HEK293 (cell line): Measurements from ENCODE around the gene SYNPO2.

ENCODE experiments used
- BCL11A ChIP-seq: fragments of 450-650 bp; formaldehyde crosslinking; IDR thresholded peaks from 2 replicates; pipeline ENCODE4 v1.5.1; 2016; ENCODE audit warnings: low read depth, missing biosample characterization, missing genetic modification characterization
- IKZF3 ChIP-seq: fragments of 450-650 bp; IDR thresholded peaks from 2 replicates; pipeline ENCODE4 v1.5.0; 2018; ENCODE audit warnings: missing biosample characterization, mild to moderate bottlenecking, missing genetic modification characterization, moderate library complexity
- KLF8 ChIP-seq: fragments of 450-650 bp; formaldehyde crosslinking; IDR thresholded peaks from 2 replicates; pipeline ENCODE4 v1.5.1; 2016; ENCODE audit warnings: missing biosample characterization, missing genetic modification characterization
- MEIS1 ChIP-seq: sonication (generic); formaldehyde crosslinking; IDR thresholded peaks from 2 replicates; pipeline ENCODE4 v1.8.1; 2022; ENCODE audit warnings: missing genetic modification reagents, mild to moderate bottlenecking, borderline replicate concordance
- MYNN ChIP-seq: fragments of 450-650 bp; formaldehyde crosslinking; IDR thresholded peaks from 2 replicates; pipeline ENCODE4 v1.5.1; 2016; ENCODE audit warnings: missing biosample characterization, missing genetic modification characterization, borderline replicate concordance
- SCRT2 ChIP-seq: fragments of 450-650 bp; formaldehyde crosslinking; IDR thresholded peaks from 2 replicates; pipeline ENCODE4 v1.5.1; 2016; ENCODE audit warnings: missing biosample characterization, missing genetic modification characterization
- WT1 ChIP-seq: fragments of 450-650 bp; formaldehyde crosslinking; IDR thresholded peaks from 2 replicates; pipeline ENCODE4 v1.5.1; 2016; ENCODE audit warnings: missing biosample characterization, missing genetic modification characterization
- ZBTB21 ChIP-seq: fragments of 450-650 bp; formaldehyde crosslinking; IDR thresholded peaks from 2 replicates; pipeline ENCODE4 v1.5.1; 2017; ENCODE audit warnings: missing biosample characterization, missing genetic modification characterization
- ZEB2 ChIP-seq: fragments of 450-650 bp; formaldehyde crosslinking; IDR thresholded peaks from 2 replicates; pipeline ENCODE4 v1.5.1; 2016; ENCODE audit warnings: missing biosample characterization, missing genetic modification characterization
- ZFP41 ChIP-seq: fragments of 450-650 bp; formaldehyde crosslinking; IDR thresholded peaks from 2 replicates; pipeline ENCODE4 v1.5.1; 2016; ENCODE audit warnings: missing biosample characterization, missing genetic modification characterization, borderline replicate concordance
- ZNF169 ChIP-seq: fragments of 450-650 bp; formaldehyde crosslinking; IDR thresholded peaks from 2 replicates; pipeline ENCODE4 v1.5.1; 2016; ENCODE audit warnings: missing biosample characterization, missing genetic modification characterization
- ZNF184 ChIP-seq: fragments of 450-650 bp; IDR thresholded peaks from 2 replicates; pipeline ENCODE4 v1.5.1; 2018; ENCODE audit warnings: missing biosample characterization, mild to moderate bottlenecking, missing genetic modification characterization
- ZNF2 ChIP-seq: fragments of 450-650 bp; formaldehyde crosslinking; IDR thresholded peaks from 2 replicates; pipeline ENCODE4 v1.5.1; 2016; ENCODE audit warnings: missing biosample characterization, missing genetic modification characterization
- ZNF23 ChIP-seq: fragments of 450-650 bp; formaldehyde crosslinking; IDR thresholded peaks from 2 replicates; pipeline ENCODE4 v1.5.1; 2016; ENCODE audit warnings: missing biosample characterization, missing genetic modification characterization, borderline replicate concordance
- ZNF324 ChIP-seq: fragments of 450-650 bp; formaldehyde crosslinking; IDR thresholded peaks from 2 replicates; pipeline ENCODE4 v1.5.1; 2016; ENCODE audit warnings: missing biosample characterization, missing genetic modification characterization
- ZNF335 ChIP-seq: fragments of 450-650 bp; formaldehyde crosslinking; conservative IDR thresholded peaks from 2 replicates; pipeline ENCODE4 v1.5.1; 2016; ENCODE audit warnings: missing biosample characterization, missing genetic modification characterization
- ZNF571 ChIP-seq: fragments of 450-650 bp; formaldehyde crosslinking; IDR thresholded peaks from 2 replicates; pipeline ENCODE4 v1.5.0; 2017; ENCODE audit warnings: missing biosample characterization, missing genetic modification characterization
- ZNF621 ChIP-seq: fragments of 450-650 bp; formaldehyde crosslinking; IDR thresholded peaks from 2 replicates; pipeline ENCODE4 v1.5.1; 2017; ENCODE audit warnings: missing biosample characterization, missing genetic modification characterization
- ZNF791 ChIP-seq: fragments of 450-650 bp; formaldehyde crosslinking; IDR thresholded peaks from 2 replicates; pipeline ENCODE4 v1.5.1; 2016; ENCODE audit warnings: missing biosample characterization, missing genetic modification characterization
- ZNF843 ChIP-seq: fragments of 450-650 bp; formaldehyde crosslinking; IDR thresholded peaks from 2 replicates; pipeline ENCODE4 v1.5.1; 2016; ENCODE audit warnings: missing biosample characterization, missing genetic modification characterization
- ZXDB ChIP-seq: fragments of 450-650 bp; formaldehyde crosslinking; IDR thresholded peaks from 2 replicates; pipeline ENCODE4 v1.5.1; 2016; ENCODE audit warnings: missing biosample characterization, missing genetic modification characterization
- TF ChIP-seq, protein P1 (sequence below): fragments of 450-650 bp; formaldehyde crosslinking; optimal IDR thresholded peaks from 2 replicates; pipeline ENCODE3; 2016; ENCODE audit warnings: missing biosample characterization, mild to moderate bottlenecking, missing genetic modification characterization
- TF ChIP-seq, protein P2 (sequence below): fragments of 450-650 bp; formaldehyde crosslinking; IDR thresholded peaks from 2 replicates; pipeline ENCODE4 v1.5.1; 2016; ENCODE audit warnings: missing biosample characterization, missing genetic modification characterization
- TF ChIP-seq, protein P3 (sequence below): fragments of 450-650 bp; formaldehyde crosslinking; IDR thresholded peaks from 2 replicates; pipeline ENCODE4 v1.5.1; 2016; ENCODE audit warnings: missing biosample characterization, missing genetic modification characterization
- TF ChIP-seq, protein P4 (sequence below): fragments of 450-650 bp; formaldehyde crosslinking; IDR thresholded peaks from 2 replicates; pipeline ENCODE4 v1.5.1; 2016; ENCODE audit warnings: missing biosample characterization, missing genetic modification characterization
- TF ChIP-seq, protein P5 (sequence below): fragments of 450-650 bp; IDR thresholded peaks from 2 replicates; pipeline ENCODE4 v1.5.1; 2018; ENCODE audit warnings: missing biosample characterization, missing genetic modification characterization
- TF ChIP-seq, protein P6 (sequence below): fragments of 450-650 bp; formaldehyde crosslinking; IDR thresholded peaks from 2 replicates; pipeline ENCODE4 v1.5.1; 2016; ENCODE audit warnings: missing biosample characterization, missing genetic modification characterization, low read depth
- TF ChIP-seq, protein P7 (sequence below): fragments of 450-650 bp; IDR thresholded peaks from 2 replicates; pipeline ENCODE4 v1.5.1; 2018; ENCODE audit warnings: missing biosample characterization, mild to moderate bottlenecking, missing genetic modification characterization
- TF ChIP-seq, protein P8 (sequence below): fragments of 450-650 bp; formaldehyde crosslinking; IDR thresholded peaks from 2 replicates; pipeline ENCODE4 v1.5.1; 2017; ENCODE audit warnings: missing biosample characterization, missing genetic modification characterization

Gene SYNPO2

DNA sequence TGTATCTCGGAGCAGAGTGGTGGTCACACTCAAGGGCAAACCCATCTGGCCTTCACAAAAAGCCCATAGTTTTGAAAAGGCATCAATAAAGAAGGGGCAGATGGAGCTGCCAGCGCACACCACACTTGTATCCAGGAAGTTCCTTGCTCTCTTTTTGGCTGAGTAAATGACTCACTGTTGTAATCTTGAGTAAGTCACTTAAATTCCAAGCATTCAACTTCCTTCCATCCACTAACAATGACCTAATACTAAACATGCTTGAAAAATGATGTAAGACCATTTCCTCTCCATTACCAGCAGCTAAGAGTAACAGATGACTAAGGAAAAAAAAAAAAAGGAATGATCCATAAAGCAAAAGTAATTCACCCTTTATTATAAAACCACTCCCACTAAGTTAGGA, 214.6 kb downstream of the SYNPO2 start (continued):
- TF ChIP-seq ZNF324 (tag by site-specific recombination) (0 out of 2 replicates have a peak, but pooled peaks have one; percentile 53), MEIS1 (CRISPR knock-in tag) (no peak), IKZF3 (tag by site-specific recombination) (no peak), ZEB2 (tag by site-specific recombination) (peak; percentile 92), KLF8 (tag by site-specific recombination) (peak; percentile 38; the same call in 1 of the 2 replicates), ZNF621 (tag by site-specific recombination) (no peak), ZBTB21 (tag by site-specific recombination) (peak; percentile 94), ZNF23 (tag by site-specific recombination) (no peak), ZNF843 (0 out of 2 replicates have a peak, but pooled peaks have one; percentile 20), ZNF184 (tag by site-specific recombination) (peak; percentile 31; the same call in 1 of the 2 replicates), SCRT2 (peak; percentile 61; the same call in 1 of the 2 replicates), ZNF335 (tag by site-specific recombination) (peak; percentile 37; the same call in 1 of the 2 replicates), ZNF2 (tag by site-specific recombination) (no peak), BCL11A (no peak), ZXDB (tag by site-specific recombination) (peak; percentile 51), ZNF791 (tag by site-specific recombination) (no peak), ZFP41 (tag by site-specific recombination) (no peak), MYNN (tag by site-specific recombination) (no peak), ZNF169 (tag by site-specific recombination) (no peak), WT1 (no peak), ZNF571 (no peak)
- TF ChIP-seq, protein P1, sequence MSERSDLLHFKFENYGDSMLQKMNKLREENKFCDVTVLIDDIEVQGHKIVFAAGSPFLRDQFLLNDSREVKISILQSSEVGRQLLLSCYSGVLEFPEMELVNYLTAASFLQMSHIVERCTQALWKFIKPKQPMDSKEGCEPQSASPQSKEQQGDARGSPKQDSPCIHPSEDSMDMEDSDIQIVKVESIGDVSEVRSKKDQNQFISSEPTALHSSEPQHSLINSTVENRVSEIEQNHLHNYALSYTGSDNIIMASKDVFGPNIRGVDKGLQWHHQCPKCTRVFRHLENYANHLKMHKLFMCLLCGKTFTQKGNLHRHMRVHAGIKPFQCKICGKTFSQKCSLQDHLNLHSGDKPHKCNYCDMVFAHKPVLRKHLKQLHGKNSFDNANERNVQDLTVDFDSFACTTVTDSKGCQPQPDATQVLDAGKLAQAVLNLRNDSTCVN (tag by site-specific recombination), result no peak
- TF ChIP-seq, protein P2, sequence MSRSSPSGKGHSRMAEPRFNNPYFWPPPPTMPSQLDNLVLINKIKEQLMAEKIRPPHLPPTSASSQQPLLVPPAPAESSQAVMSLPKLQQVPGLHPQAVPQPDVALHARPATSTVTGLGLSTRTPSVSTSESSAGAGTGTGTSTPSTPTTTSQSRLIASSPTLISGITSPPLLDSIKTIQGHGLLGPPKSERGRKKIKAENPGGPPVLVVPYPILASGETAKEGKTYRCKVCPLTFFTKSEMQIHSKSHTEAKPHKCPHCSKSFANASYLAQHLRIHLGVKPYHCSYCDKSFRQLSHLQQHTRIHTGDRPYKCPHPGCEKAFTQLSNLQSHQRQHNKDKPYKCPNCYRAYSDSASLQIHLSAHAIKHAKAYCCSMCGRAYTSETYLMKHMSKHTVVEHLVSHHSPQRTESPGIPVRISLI (tag by site-specific recombination), result 0 out of 2 replicates have a peak, but pooled peaks have one; percentile 70
- TF ChIP-seq, protein P3, sequence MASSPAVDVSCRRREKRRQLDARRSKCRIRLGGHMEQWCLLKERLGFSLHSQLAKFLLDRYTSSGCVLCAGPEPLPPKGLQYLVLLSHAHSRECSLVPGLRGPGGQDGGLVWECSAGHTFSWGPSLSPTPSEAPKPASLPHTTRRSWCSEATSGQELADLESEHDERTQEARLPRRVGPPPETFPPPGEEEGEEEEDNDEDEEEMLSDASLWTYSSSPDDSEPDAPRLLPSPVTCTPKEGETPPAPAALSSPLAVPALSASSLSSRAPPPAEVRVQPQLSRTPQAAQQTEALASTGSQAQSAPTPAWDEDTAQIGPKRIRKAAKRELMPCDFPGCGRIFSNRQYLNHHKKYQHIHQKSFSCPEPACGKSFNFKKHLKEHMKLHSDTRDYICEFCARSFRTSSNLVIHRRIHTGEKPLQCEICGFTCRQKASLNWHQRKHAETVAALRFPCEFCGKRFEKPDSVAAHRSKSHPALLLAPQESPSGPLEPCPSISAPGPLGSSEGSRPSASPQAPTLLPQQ (tag by site-specific recombination), result peak; percentile 67
- TF ChIP-seq, protein P4, sequence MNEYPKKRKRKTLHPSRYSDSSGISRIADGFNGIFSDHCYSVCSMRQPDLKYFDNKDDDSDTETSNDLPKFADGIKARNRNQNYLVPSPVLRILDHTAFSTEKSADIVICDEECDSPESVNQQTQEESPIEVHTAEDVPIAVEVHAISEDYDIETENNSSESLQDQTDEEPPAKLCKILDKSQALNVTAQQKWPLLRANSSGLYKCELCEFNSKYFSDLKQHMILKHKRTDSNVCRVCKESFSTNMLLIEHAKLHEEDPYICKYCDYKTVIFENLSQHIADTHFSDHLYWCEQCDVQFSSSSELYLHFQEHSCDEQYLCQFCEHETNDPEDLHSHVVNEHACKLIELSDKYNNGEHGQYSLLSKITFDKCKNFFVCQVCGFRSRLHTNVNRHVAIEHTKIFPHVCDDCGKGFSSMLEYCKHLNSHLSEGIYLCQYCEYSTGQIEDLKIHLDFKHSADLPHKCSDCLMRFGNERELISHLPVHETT (tag by site-specific recombination), result peak; percentile 80
- TF ChIP-seq, protein P5, sequence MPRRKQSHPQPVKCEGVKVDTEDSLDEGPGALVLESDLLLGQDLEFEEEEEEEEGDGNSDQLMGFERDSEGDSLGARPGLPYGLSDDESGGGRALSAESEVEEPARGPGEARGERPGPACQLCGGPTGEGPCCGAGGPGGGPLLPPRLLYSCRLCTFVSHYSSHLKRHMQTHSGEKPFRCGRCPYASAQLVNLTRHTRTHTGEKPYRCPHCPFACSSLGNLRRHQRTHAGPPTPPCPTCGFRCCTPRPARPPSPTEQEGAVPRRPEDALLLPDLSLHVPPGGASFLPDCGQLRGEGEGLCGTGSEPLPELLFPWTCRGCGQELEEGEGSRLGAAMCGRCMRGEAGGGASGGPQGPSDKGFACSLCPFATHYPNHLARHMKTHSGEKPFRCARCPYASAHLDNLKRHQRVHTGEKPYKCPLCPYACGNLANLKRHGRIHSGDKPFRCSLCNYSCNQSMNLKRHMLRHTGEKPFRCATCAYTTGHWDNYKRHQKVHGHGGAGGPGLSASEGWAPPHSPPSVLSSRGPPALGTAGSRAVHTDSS (tag by site-specific recombination), result no peak
- TF ChIP-seq, protein P6, sequence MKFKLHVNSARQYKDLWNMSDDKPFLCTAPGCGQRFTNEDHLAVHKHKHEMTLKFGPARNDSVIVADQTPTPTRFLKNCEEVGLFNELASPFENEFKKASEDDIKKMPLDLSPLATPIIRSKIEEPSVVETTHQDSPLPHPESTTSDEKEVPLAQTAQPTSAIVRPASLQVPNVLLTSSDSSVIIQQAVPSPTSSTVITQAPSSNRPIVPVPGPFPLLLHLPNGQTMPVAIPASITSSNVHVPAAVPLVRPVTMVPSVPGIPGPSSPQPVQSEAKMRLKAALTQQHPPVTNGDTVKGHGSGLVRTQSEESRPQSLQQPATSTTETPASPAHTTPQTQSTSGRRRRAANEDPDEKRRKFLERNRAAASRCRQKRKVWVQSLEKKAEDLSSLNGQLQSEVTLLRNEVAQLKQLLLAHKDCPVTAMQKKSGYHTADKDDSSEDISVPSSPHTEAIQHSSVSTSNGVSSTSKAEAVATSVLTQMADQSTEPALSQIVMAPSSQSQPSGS (tag by site-specific recombination), result peak; percentile 95
- TF ChIP-seq, protein P7, sequence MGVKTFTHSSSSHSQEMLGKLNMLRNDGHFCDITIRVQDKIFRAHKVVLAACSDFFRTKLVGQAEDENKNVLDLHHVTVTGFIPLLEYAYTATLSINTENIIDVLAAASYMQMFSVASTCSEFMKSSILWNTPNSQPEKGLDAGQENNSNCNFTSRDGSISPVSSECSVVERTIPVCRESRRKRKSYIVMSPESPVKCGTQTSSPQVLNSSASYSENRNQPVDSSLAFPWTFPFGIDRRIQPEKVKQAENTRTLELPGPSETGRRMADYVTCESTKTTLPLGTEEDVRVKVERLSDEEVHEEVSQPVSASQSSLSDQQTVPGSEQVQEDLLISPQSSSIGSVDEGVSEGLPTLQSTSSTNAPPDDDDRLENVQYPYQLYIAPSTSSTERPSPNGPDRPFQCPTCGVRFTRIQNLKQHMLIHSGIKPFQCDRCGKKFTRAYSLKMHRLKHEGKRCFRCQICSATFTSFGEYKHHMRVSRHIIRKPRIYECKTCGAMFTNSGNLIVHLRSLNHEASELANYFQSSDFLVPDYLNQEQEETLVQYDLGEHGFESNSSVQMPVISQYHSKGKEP, result no peak
- TF ChIP-seq, protein P8, sequence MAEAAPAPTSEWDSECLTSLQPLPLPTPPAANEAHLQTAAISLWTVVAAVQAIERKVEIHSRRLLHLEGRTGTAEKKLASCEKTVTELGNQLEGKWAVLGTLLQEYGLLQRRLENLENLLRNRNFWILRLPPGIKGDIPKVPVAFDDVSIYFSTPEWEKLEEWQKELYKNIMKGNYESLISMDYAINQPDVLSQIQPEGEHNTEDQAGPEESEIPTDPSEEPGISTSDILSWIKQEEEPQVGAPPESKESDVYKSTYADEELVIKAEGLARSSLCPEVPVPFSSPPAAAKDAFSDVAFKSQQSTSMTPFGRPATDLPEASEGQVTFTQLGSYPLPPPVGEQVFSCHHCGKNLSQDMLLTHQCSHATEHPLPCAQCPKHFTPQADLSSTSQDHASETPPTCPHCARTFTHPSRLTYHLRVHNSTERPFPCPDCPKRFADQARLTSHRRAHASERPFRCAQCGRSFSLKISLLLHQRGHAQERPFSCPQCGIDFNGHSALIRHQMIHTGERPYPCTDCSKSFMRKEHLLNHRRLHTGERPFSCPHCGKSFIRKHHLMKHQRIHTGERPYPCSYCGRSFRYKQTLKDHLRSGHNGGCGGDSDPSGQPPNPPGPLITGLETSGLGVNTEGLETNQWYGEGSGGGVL (tag by site-specific recombination), result 0 out of 2 replicates have a peak, but pooled peaks have one; percentile 30
